NOMO-1 treated with dmso at 0.1 percent for 144 hours (cell line): ENCODE results near the gene TCOF1.
A peak's percentile ranks its signal among the peaks of the same experiment; 100 is the strongest.
"Not testable (repeated sequence)": the region's sequence is repeated elsewhere in the genome, so short reads cannot be mapped to it uniquely, and the experiment has no call there.

Source experiments
- DNase-seq: peaks from one replicate; lab custom pipeline; 2025; ENCODE audit not compliant: unreplicated experiment; lab: John Stamatoyannopoulos, UW

The TCOF1 gene

DNA sequence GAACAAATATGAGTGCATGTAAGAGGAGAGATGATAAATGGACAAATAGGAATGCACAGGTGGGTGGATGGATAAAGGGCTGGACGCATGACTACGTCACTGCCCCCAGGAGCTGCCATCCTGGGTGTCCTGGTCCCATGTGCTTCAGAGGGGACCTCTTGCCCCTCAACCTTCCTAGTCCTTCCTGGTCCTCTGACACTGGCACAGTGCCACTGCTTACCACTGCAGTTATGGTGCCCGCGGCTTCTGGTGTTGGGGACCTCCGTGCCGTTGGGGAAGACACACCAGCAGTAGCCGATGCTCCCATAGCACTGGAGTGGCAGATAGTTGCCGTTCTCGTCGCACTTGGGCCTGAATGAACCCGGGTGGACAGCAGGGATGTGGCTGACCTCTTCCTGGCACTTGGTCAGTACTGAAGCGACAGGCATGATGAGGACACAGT lies 45.4 kb downstream of the TCOF1 start:
- no peak for DNase-seq

DNA sequence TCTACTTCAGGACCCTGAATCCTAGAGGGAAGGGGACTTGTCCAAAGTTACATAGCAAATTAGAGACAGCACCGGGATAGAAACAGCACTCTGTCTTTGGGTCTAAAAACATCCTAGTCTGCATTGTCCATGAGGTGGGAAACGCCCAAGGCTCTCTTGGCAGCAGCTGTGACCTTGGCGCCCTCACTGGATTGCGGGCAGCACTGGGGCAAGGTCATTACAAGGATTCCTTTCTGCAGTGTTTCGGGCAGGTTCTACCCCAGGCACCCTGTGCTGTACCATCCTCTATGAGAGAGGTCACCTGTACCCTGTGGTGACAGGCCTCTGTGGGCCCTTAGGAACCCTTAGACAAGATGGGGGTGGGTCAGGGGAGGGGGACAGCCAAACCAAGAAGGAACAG lies 46.6 kb downstream of the TCOF1 start:
- no peak for DNase-seq

DNA sequence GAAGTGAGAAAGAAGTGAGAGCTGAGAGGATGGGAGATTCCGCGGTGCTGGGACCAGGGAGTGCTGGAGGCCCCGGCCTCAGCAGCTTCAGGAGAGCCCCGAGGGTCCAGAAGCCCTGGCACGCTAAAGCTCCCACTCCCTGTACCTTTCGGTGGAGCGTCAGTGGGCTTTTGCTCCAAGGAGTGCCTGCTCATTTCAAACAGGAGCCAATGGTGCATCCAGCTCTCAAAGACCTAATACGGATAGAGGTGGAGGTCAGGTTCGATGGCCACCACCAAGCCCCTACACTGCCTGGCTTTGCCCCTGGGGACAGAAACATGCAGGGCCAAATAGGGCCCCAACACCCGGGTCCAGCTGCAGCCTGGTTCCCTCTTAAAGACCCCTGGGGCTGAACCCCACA lies 47.0 kb downstream of the TCOF1 start:
- no peak for DNase-seq

DNA sequence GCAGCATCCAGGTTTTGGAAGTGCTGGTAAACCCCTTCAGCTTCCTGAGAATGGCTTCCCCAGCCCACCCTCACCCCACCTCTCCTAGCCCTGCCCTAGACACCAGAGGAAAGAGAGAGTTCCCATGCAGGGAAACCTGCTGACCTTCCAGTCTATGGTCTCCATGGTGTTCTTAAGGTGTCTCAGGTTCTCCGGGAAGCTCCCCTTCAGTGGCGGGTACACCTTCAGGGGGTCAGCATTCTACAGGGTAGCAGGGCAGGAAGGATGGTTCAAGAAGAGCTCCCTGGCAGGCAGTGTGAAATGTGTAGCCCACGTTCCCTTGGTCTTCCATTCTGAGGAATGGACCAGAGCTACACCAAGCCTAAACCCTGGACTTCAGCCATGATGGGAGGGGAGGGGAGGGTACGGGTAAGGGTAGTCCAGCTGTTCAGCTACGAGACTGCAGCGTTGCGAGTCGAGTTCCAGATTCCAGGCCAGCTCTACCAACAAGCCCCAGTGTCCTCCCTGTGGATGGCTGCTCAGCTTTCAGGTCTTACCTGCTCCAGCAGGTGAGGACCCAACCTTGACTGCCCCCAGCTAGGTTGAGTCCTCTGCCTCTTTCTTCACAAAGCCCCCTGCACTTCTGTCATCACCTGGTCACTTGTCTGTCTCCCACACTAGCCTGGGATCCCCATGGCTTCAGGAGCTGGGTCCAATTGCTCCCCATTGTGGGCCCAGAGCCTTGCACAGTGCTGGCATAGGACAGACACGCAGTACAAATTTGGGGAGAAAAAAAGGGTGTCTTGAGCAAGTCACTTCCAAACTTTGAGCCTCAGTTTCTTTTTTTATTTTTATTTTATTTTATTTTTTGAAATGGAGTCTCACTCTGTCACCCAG lies 47.7 kb downstream of the TCOF1 start:
- no peak for DNase-seq

DNA sequence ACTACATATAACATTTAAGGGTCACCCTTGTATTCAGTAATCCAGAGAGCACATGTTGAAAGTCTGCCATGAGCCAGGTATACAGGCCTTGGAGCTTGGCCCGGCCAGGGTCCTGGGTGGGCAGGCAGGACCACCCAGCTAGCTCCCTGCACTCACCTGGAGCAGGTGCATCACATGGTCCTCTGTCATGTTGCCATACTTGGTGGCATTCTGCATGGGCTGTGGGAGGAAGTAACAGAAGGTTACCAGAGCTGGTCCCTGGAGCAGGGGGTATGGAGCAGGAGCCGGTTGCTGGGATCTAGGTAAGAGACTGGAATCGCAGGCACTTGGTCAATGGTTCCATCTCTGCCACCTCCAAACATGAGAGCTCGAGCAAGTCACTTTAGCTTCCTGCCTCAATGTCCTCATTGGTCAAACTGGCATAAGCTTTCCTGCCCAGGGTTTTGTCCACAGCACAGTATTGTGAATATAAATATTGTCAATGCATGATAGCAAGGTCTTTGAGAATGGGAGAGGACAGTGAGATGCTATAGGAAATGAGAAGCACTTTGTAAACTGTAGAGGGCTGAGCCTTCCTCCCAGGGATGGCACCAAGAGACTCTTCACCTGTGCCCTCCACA lies 48.7 kb downstream of the TCOF1 start:
- no peak for DNase-seq

DNA sequence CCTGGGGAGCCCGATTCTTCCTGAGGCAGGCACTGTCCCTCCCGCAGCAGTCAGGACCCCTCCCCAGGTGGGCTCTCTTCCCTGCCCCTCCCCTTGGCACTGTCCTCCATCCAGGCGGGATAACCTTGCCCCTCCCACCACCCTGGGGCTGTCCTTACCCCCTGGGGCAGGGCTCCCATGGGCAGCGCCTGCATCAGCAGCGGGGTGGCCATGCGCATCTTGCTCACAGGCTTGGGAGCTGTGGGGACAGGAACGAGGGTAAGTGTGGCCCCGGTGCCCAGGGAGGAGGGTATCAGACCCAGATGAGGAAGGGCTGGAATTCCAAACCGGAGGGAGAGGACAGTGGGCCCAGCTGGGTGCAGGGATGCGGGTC lies 49.2 kb downstream of the TCOF1 start:
- DNase-seq, result no peak

DNA sequence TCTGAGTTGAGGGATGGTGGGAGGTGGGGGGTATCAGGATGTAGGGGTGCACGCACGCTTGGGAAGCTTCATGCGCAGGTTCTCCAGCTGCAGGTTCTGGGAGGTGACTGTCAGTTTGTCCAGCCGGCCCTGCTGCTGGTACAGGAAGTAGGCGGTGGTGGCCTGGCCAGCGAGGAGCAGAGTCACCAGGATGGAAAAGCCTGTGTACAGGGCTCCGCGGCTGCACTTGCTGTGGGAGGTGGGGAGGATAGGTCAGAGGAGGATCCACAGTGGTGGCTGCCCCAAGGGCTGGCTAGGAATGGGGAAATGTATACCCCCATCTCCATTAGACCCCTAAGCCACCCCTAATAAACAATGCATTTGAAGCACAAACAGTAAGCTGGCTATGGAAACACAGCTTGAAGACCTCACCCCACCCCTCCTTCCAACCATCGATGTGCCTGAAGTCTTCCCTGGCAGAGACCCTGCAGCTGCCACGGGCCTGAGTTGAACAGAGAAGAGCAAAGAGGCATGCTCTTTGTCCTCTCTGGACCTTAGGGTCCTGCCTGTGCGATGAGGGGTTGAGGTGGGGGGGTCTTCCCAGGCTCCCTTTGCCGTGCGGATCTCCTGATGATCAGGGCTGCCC lies 49.7 kb downstream of the TCOF1 start:
- DNase-seq, result no peak

DNA sequence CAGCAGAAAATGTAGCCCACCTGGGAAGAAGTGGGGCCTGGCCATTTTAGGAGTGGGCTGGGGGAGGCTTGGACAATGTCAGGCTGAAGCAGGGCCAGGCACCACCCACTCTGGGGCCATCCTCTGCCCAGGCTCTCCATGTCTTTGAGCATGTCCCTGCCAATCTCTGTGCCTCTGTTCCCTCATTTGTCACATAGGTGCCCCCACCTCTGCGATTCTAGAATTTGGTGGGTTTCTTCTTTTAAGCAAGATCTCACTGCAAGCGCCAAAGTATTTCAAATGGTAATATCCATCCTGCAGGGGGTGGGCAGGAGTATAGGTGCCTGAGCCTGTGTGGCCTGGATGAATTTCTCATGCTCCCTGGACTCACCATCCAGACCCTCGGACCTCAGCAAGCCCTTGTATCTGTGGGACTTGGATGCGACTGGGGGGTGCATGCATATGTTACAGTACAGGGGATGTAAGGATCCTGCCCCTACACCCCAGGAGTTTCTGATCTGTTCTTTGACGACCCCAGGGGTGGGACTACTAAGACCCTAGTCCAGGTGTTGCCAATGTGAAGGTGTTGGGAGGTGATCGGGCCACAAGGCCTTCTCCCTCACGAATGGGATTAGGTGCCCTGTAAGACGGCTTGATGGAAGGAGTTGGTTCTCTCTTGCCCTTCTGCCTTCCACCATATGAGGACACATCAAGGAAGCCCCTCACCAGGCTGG lies 50.9 kb downstream of the TCOF1 start:
- no peak for DNase-seq

DNA sequence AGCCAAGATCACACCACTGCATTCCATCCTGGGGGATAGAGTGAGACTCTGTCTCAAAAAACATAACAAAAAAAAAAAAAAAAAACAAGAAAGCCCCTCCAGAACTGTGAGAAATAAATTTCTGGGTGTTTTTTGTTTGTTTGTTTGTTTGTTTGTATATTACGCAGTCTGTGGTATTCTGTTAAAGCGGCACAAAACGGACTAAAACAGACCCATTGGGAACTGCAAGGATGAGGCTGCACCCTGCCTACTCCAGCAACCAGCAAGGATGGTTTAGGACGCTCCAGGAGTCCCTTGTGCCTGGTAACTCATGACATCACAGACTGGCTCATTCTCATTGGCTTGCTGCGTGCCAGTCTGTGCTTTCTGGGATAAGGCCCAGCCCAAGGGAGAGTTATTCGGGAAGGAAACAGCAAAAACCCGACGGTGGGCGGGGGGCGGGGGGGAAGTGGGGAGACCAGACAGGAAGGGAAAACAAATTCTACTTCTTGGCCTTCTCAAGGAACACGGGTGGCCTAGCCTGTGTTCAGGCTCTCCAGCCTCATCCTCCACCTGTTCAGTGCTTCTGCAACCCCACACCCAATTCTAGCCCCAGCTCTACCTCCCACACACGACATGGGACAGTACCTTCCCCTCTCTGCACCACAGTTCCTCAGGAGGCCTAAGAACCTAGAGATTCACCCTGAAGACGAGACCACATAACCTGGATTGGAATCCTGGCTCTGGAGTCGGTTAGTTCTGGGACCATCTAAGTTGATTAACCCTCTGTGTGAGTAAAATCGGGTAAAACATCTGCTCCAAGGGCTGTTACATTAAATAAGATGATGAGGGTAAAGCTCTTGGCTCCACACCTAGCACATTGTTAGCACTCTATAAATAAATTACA lies 52.4 kb downstream of the TCOF1 start:
- DNase-seq, result peak; percentile 80

DNA sequence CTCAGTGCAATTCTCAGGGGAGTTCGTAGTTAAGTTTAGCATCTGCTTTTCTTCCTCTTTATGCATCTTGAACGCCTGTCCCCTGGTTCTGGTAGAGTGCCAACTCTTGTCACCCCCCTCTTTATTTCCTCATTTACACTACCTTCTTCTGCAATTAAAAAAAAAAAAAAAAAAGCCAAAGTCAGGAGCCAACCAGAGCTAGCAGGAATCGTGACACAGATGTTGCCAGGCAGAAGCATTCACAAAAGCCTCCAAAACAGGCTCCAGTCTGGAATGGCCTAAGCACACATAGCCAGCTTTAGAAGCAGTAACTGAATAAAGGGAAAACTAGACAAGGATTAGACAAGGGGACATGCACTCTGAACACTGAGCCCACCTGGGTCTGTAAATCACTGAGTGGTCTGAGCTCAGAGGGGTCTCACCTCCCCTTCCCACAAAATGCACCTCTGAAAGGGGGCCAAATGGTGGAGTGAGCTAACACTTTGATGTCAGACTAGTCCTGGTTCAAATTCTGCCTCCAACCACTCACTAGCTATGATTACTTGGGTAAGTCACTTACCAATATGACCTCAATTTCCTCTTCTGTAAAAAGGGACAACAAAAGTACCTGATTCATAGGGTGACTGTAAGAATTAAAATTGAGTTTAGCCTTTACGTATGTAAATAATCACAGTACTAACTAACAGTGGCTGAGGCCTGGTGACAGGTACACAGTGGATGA lies 53.2 kb downstream of the TCOF1 start:
- peak; percentile 93 for DNase-seq

DNA sequence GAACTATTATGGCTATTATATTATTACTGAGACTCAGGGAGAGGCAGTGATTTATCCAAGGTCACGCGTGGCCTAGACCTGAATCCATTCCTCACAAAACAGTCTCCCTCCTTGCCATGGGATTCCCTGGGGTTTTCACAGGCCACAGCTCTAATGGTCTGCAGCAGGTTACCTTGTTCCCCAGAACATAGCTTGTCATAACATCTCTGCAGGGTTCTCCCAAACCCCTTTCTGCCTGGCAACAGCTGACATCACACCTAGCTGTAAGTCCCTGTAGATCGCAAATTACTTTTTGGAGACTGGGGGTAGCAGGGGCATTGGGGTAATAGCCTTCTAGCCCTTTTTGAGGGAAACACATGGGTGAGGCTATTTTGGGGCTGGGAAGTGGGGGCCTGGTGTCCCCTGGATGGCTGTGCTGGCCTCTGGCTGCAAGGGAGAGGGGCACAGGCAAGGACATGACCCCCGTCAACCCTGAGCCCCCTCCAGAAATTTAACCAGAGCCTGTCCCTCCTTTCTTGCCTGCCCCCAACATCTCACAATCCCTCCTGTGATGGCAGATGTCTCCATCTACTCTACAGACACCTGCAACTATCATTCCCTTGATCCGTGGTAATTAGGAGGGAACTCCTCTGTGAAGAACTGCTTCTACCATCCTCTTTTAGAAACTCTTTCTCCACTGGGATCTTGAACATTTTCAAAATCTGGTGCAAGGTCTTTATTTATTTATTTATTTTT lies 53.9 kb downstream of the TCOF1 start:
- DNase-seq, result peak; percentile 59

DNA sequence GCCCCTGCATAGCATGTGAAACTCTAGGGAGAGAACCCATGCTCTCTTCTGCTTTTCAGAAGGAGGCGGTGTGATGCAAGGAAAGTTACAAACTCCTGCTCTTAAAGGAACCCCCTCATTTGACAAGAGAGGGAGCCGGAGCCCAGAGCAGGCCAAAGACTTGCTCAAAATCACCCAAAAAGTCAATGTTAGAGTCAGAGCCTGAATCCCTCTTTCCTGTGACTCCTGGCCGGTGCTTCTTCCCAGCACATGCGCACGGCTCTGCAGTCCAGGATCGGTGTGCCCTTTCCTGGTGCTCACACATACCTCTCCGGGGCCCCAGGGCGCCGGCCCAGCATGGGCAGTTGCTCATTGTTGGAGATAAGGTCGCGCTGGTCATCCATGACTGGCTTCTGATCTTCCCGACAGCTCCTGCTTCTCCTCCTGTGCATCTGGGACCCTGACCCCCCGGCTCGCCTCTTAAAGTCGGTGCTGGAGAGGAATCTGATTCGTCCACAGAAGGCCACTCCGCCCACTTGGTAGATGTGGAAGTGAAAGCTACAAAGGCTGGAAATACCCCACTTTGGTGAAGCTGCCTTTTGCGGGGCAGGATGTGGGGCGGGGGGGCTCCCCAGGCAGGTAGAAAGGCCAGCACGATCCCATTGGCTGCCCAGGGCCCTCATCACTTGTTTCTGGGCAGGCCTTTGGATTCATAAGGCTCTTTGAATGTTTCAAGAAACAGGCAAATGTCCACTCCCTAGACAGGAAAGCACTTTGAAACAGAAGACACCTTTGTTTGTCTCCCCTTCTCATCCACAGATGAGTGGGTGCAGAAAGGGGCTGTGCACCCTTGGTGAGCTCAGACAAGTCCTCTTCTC lies 55.0 kb downstream of the TCOF1 start, which contains the start of gene CD74:
TSS of gene CD74 (minus strand) at position 592 of the 857 bp plus-strand sequence. CDS start at position 431, 161 bp downstream.
- DNase-seq, result peak; percentile 90

DNA sequence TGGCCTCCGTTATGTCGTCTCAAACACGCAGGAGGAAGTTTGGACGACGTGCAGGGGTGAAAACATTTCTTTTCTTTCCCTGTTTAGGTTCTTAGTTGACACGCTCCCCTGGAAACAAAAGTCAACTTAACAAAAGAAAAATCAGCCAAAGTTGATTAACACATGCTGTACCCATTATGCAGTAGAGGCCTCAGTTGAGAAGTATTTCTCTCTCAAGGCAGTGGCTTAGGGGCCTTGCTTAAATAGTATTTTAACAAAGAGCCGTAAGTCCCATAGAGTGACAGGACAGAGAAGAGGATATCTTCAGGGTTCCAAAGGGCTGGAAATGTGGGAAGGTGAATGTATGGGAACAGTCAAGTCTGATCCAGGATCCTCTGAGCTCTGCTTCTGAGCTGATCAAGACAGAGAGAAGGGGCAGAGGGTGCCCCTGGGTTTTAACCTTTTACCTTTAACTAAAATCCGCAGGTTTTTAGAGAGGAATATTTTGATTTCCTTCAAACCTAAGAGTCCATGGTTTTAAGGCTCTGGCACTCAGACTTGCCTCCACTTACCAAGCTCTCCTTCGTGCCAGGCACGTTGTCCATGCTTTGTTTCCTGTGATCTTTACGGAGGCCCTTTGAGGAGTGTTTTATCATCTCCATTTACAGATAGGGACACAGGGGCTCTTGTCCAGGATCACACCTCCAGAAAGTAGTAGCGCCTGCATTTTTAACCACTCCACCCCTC lies 55.8 kb downstream of the TCOF1 start:
- peak; percentile 50 for DNase-seq

DNA sequence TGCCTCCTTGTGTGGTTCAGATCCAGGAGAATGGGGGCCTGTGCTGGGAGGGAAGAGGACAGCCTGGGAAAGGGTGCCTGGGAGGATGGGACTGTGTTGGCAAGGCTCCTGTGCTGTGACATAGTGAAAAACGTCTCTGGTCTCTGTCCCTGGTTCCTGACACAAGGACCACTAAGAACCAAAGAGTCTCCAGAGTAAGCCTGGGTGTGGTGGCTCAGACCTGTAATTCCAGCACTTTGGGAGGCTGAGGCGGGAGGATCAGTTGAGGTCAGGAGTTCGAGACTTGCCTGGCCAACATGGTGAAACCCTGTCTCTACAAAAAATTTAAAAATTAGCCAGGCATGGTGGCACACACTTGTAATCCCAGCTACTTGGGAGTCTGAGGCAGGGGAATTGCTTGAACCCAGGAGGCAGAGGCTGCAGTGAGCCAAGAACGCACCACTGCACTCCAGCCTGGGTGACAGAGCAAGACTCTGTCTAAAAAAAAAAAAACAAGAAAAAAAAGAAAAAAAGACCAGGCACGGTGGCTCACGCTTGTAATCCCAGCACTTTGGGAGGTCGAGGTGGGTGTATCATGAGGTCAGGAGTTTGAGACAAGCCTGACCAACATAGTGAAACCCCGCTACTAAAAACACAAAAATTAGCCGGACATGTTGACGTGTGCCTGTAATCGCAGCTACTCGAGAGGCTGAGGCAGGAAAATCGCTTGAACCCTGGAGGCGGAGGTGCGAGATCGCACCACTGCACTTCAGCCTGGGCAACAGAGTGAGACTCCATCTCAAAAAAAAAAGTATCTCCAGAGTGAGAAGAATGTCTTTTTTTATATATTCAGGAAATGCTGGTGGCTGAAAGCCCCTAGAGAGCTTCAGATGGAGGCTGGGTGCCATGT lies 56.6 kb downstream of the TCOF1 start:
- not testable (repeated sequence) for DNase-seq

DNA sequence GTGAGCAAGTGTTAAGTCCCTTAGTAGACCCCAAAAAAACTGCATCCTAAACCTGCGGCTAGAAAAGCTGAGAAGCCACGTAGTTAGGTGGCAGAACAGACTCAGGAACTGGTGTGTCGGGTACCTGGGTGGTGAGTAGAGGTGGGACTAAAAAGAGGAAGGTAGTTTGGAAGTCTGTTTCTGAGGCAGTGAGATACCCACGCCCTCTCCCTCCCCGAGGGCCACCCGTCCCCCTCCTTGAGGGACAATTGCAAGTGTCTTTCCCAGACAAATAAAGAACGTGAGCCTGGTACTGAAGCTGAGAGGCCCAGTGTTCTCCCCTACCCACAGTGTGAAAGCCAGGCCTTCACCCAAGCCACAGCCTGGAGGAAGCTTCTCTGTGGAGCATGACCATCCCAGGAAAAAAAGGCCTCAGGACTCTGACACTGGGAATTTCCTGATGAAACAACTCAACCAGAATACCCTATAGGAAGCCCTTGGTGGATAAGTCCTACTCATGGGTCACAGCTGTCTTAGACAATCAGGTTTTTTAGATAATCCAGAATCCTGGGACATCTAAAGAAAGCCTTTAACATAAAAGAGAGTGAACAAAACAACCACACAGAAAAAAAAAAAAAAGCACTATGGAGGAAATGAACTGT lies 62.3 kb downstream of the TCOF1 start:
- peak; percentile 31 for DNase-seq

DNA sequence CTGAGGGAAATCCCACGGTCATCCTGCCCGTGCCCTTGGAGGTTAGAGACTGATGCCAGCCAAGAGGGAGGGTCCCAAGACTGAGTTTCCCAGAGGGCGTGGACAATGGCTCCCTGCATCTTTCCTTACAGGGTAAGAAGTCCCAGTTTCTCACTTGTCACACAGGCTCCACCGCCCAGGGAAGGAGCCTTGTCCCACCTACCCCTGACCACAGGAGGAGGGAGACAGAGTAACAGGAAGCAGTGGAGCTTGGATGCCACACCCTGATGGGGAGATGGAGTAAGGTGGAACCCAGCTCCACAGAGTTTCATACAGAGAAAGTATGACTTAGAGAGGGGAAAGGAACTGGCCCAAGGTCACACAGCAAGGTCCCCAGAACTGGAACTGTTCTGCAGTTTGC lies 64.6 kb downstream of the TCOF1 start:
- DNase-seq, result no peak
